NCI-H146 treated with DMSO at 0.1 percent for 48 hours (cell line): ENCODE measurements around the gene PEAK1.

Experiments used
- DNase-seq: peaks from one replicate; lab custom pipeline; 2025; ENCODE audit not compliant: unreplicated experiment; lab: John Stamatoyannopoulos, UW

The PEAK1 gene

GRCh38 chr15:77402740-77403379 lies 17.0 kb downstream of the PEAK1 start:
- no peak for DNase-seq

GRCh38 chr15:77400258-77400657 lies 19.6 kb downstream of the PEAK1 start:
- DNase-seq, result no peak

GRCh38 chr15:77398927-77399326 lies 21.0 kb downstream of the PEAK1 start:
- no peak for DNase-seq

- DNase-seq, result no peak
These were observed 23.2 kb downstream of the PEAK1 start for GRCh38 chr15:77396692-77397091.

- no peak for DNase-seq
These were observed 24.7 kb downstream of the PEAK1 start for GRCh38 chr15:77395013-77395774.

- no peak for DNase-seq
These were observed 26.4 kb downstream of the PEAK1 start for GRCh38 chr15:77393471-77393840.

- DNase-seq, result no peak
These were observed 27.0 kb downstream of the PEAK1 start for GRCh38 chr15:77392762-77393470.

- no peak for DNase-seq
These were observed 28.4 kb downstream of the PEAK1 start for GRCh38 chr15:77391372-77391951.

- no peak for DNase-seq
These were observed 32.4 kb downstream of the PEAK1 start for GRCh38 chr15:77387365-77388105.

GRCh38 chr15:77386626-77387025 lies 33.3 kb downstream of the PEAK1 start:
- no peak for DNase-seq

GRCh38 chr15:77384589-77385359 lies 35.1 kb downstream of the PEAK1 start:
- no peak for DNase-seq

- no peak for DNase-seq
These were observed 35.8 kb downstream of the PEAK1 start for GRCh38 chr15:77384086-77384485.

GRCh38 chr15:77380033-77380432 lies 39.9 kb downstream of the PEAK1 start:
- DNase-seq, result no peak

- DNase-seq, result peak; percentile 9
These were observed 43.1 kb downstream of the PEAK1 start for GRCh38 chr15:77376770-77377169.

GRCh38 chr15:77375133-77375532 lies 44.8 kb downstream of the PEAK1 start:
- DNase-seq, result no peak

GRCh38 chr15:77373441-77373840 lies 46.5 kb downstream of the PEAK1 start:
- DNase-seq, result no peak

- no peak for DNase-seq
These were observed 47.9 kb downstream of the PEAK1 start for GRCh38 chr15:77371850-77372563.

- DNase-seq, result no peak
These were observed 49.3 kb downstream of the PEAK1 start for GRCh38 chr15:77370580-77370979.

- no peak for DNase-seq
These were observed 50.7 kb downstream of the PEAK1 start for GRCh38 chr15:77369168-77369567.

- DNase-seq, result no peak
These were observed 52.3 kb downstream of the PEAK1 start for GRCh38 chr15:77367631-77368030.
